HPDE6-E6E7 (cell line): Measurements from ENCODE around the gene POLD2.

ENCODE experiments used
- DNase-seq: peaks from one replicate; pipeline ENCODE4 v3.0.0; 2011; ENCODE audit warnings: missing footprints; ENCODE audit errors: extremely low spot score

The POLD2 gene

GRCh38 chr7:44114586-44115310 is 8.6 kb downstream of the POLD2 start:
- no peak for DNase-seq

- no peak for DNase-seq
Measured at GRCh38 chr7:44113764-44114354, 9.5 kb downstream of the POLD2 start.

GRCh38 chr7:44112997-44113763 is 10.2 kb downstream of the POLD2 start:
- DNase-seq: no peak

GRCh38 chr7:44112231-44112996 is 10.9 kb downstream of the POLD2 start:
- DNase-seq: no peak

GRCh38 chr7:44111761-44112160 is 11.6 kb downstream of the POLD2 start:
- no peak for DNase-seq

GRCh38 chr7:44110719-44111635 is 12.4 kb downstream of the POLD2 start:
- DNase-seq: no peak

- DNase-seq: no peak
Measured at GRCh38 chr7:44109991-44110390, 13.4 kb downstream of the POLD2 start.

GRCh38 chr7:44108768-44109750 is 14.3 kb downstream of the POLD2 start:
- no peak for DNase-seq

GRCh38 chr7:44107961-44108767 is 15.2 kb downstream of the POLD2 start:
- DNase-seq: no peak

GRCh38 chr7:44107116-44107960 is 16.0 kb downstream of the POLD2 start:
- DNase-seq: no peak

- no peak for DNase-seq
Measured at GRCh38 chr7:44106311-44107065, 16.9 kb downstream of the POLD2 start.

- no peak for DNase-seq
Measured at GRCh38 chr7:44105832-44106231, 17.5 kb downstream of the POLD2 start.

GRCh38 chr7:44104860-44105771 is 18.2 kb downstream of the POLD2 start:
- DNase-seq: no peak

GRCh38 chr7:44103923-44104859 is 19.2 kb downstream of the POLD2 start, which contains the start of gene AEBP1:
Gene AEBP1, plus strand, starts transcription at chr7:44104345. Its CDS starts 321 bp downstream, at chr7:44104666.
- no peak for DNase-seq

- no peak for DNase-seq
Measured at GRCh38 chr7:44103566-44103922, 19.8 kb downstream of the POLD2 start.
